ENCODE results near the gene MRPS34.
A peak's percentile ranks its signal among the peaks of the same experiment; 100 is the strongest.
"Not testable (repeated sequence)": the region's sequence is repeated elsewhere in the genome, so short reads cannot be mapped to it uniquely, and the experiment has no call there.

MRPS34 gene

GRCh38 chr16:1749152-1750117 lies 23.5 kb downstream of the MRPS34 start:
- DNase-seq (ENCODE audit: low read depth): no peak

DNA sequence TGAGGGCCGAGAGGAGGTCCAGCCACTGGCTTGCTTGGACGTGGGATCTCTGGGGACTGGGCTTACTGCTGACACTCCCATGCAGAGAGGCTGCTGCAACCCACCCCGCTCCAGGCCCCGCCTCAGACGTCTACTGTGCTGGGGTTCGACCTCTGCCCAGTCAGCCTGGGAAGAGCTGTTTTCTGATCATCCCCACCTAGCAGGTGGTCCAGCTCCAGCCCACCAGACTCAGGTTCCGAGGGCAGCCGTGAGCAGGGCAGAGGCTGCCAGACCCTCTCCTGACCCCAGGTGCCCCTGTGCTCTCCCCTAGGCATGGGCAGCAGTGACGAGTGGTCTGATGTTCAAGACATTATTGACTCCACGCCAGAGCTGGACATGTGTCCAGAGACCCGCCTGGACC lies 25.0 kb downstream of the MRPS34 start:
- no peak for DNase-seq (ENCODE audit: low read depth)

DNA sequence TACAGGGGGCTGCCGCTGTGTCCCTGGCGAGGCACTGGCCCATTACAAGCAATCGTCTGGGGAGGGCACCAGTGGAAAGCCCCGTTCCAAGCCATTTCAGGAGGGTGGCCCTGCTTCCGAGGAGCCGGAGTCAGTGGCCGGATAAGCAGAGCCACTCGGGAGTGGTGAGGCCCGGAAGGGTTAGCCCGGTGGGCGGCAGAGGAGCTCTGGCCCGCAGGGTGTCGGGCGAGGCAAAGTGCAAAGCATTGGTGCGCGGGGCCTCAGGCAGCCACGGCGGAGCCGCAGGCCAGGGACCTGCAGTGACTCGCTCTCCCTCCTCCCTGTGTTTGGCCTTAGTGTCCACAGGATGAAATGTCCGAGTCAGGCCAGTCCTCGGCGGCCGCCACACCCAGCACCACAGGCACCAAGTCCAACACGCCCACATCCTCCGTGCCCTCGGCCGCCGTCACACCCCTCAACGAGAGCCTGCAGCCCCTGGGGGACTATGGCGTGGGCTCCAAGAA lies 26.2 kb downstream of the MRPS34 start:
- no peak for DNase-seq (ENCODE audit: low read depth)

DNA sequence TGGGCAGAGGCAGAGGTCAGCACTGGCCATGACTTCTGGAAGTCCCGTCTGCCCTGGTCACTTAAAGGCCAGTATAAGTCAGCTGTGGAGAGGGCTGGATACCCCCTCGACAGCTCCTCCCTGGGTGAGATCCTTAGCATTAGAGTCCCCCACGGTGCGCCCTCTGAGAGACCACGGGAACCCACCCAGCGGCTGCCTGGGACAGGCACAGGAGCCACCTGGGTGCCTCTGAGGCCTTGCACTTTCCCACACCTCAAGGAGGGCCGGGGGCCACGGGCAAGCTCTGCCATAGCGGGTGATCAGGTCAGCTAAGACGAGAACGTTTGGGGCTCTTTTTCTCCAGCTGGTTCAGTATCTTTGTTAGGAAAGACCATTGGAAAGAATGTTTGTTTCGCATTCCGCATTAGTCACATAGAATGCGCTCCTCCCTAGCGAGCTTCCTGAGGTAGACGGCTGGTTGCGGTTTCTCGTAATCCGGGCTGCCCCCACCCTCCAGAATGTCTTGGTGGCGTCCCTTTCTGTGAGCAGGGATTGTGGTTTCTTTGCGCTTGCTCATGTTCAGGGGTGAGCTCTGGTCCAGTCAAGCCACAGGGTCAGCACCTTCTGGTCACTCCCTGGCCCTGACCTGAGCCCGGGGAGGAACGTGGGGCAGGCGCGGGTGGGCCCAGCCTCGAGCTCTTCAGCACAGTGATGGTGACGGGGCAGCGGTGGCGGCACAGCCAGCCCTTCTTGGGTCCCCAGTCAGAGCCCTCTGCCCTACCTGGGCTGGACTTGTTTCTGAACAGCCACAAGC lies 26.8 kb downstream of the MRPS34 start:
- DNase-seq (ENCODE audit: low read depth): peak; percentile 53

DNA sequence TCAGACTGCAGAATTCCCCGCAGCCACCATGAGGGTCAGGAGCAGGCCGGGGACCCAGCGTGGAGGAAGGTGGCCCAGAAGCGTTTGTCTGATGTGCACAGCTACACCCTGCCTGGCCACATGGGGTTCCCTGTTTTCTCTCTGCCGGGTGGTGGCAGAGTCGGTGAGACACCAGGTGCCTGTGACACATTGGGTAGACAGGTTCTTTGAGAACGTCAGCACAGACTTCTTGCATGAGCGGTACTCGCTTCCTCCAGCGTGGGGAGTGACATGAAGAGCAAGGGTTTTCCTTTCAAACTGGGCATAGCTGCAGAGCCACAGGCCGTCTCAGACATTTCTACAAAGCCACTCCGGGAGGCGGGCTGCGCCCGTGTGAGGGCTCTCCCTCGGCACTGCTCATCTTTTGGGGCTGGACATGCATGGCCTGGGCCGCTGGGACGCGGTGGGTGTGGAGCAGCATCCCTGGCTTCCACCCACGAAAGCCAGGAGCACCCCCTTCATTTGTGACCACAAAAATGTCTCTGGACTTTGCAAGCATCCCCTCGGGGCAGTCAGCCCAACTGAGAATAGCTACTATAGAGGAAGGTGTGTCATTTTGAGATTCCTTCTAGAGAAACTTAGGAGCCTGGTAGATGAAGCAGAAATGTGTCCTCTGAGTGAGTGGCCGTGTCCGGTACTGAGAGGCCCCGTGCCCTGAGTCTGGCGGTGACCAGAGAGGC lies 27.6 kb downstream of the MRPS34 start:
- peak; percentile 29 for DNase-seq (ENCODE audit: low read depth)

DNA sequence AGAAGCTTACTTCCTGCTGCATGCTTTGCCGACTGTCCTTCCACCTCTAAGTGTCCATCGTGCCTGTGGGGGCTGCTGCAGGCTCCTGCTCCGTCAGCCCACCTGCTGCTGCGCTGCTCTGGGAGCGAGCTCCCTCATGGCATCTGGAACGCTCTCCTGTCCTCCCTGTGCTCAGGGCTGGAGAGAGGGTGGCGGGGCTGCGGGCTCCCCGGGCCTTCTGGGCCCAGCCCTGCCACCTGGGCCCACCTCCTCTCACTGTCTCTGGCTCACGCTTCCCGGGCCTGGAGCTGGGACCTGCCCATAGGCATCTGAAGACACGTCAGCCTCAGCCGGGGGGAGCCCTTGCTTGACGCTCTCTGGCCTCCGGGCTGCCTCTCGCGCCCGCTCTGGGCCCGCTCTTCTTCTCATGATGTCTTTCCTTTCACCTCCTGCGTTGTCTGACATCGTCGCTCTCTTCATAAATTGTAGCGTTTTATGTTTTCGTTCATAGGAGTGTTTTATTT lies 28.5 kb downstream of the MRPS34 start:
- no peak for DNase-seq (ENCODE audit: low read depth)

DNA sequence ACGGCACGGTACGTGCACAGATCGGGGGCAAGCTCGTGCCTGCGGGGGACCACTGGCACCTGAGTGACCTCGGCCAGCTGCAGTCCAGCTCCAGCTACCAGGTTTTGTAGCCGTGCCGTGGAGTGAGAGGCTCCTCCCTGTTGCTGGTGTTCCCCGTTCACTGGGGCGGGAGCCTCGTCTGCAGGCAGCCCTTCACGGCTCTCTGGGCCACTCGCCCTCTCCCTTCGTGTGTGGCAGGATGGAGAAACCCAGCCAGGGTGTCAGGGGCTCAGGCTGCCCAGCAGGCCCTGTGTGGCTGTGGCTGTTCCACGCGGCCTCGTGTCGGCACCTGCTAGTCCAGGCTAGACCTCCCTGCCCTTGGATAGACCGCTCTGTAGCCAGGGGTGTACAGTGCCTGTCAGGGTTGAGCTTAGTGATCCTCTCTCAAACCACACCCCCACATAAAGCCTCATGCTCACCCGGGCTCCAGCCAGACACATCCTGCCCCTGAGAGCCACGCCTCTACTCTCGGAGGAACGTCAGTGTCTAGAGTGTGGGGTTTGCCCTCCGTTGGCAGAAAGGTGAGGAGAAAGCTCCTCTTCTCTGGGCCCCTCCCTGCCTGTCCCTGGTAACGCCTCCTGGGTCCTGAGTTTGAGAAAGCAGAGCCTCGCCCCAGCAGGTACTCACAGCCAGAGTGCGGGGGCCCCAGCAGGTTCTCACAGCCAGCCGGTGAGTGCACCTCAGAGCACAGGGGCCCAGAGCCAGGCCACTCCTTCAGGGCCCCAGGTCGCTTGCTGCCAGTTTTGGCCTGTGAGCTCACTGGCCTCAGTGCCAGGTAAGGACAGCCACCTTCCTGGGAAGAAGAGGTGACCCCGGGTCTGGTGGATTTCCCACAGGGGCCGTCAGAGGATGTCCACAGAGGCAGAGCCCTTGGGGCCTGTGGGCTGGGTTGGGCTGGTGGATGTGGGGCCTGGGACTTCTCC lies 29.3 kb downstream of the MRPS34 start:
- DNase-seq (ENCODE audit: low read depth): no peak

DNA sequence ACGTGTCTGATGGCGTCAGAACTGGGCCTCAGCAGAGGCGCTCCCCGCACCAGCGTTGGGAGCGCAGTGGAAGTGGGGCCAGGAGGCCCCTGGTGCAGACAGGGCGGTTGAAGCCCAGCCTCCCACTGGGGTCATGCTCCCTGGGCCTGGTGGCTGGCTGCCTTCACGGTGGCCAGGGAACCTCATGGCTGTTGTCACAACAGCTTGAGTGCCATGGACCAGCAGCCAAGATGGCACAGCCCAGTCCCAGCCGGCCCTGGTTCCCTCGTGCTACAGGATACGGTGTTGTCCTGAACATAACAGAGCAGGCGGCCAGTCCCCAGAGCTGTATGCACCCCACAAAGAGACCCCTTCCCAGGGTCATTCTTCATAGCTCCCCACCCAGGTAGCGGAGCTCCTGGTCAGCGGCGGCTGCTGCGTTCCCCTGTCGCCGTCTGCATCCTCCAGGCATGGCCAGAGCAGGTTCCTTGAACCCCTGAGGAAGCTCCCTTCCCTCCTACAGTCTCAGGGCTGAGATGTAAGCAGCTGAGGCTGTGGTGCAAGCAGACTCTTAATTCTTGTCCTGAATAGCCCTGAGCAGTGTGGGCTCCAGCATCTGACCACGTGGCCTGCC lies 31.3 kb downstream of the MRPS34 start:
- DNase-seq (ENCODE audit: low read depth): no peak

- no peak for DNase-seq (ENCODE audit: low read depth)
Observed at GRCh38 chr16:1740781-1741490, 32.0 kb downstream of the MRPS34 start.

- no peak for DNase-seq (ENCODE audit: low read depth)
Observed at GRCh38 chr16:1740234-1740633, 32.7 kb downstream of the MRPS34 start.

- no peak for DNase-seq (ENCODE audit: low read depth)
Observed at GRCh38 chr16:1734816-1735215, 38.1 kb downstream of the MRPS34 start.

- DNase-seq (ENCODE audit: low read depth): no peak
Observed at GRCh38 chr16:1734123-1734522, 38.8 kb downstream of the MRPS34 start.

DNA sequence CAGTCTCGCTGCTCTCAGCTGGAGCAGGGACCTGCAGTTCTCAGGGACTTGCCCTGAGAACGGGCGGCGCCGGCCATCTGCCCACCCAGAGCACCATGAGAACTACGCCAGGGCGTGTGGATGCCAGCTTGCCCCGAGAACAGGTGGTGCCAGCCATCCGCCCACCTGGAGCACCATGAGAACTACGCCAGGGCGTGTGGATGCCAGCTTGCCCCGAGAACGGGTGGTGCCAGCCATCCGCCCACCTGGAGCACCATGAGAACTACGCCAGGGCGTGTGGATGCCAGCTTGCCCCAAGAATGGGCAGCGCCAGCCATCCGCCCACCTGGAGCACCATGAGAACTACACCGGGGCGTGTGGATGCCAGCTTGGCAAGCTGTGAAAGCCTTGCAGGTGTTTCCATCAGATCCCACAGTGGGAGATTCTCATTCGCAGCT lies 40.4 kb downstream of the MRPS34 start:
- not testable (repeated sequence) for DNase-seq (ENCODE audit: low read depth)

GRCh38 chr16:1732071-1732470 lies 40.9 kb downstream of the MRPS34 start:
- no peak for DNase-seq (ENCODE audit: low read depth)

DNA sequence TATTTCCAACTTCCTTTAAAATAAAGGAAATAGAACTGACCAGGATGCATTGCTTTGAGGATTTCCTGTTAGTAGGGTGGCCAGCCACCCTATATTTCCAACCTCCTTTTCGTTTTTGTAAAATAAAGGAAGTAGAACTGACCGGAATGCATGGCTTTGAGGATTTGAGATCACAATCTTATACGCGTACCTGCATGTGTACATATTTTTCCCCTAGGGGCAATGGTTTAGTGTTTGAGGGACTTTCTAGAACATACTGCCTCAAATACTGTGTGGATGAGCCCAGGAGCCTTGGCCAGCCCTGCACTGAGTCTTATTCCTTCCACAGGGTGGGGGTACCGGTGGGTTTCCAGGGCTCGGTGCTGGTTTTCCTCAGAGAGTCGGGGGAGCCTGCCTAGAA lies 41.3 kb downstream of the MRPS34 start:
- no peak for DNase-seq (ENCODE audit: low read depth)

GRCh38 chr16:1731073-1731472 lies 41.9 kb downstream of the MRPS34 start:
- no peak for DNase-seq (ENCODE audit: low read depth)

DNA sequence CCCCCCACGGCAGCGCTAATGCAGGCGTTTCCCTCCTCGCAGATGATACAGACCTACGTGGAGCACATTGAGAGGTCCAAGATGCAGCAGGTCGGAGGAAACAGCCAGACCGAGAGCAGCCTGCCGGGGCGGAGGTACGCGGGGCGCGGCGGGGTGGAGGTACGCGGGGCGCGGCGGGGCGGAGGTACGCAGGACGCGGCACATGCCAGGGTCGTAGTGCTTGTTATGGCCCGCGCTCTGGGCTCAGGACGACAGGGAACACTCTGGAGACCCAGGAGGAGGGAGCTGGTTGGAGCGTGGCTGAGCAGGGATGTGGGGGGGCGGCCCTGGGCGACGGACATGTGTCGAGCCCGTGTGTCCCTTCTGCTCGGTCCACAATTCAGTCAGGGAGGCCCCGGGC lies 43.5 kb downstream of the MRPS34 start:
- DNase-seq (ENCODE audit: low read depth): no peak

DNA sequence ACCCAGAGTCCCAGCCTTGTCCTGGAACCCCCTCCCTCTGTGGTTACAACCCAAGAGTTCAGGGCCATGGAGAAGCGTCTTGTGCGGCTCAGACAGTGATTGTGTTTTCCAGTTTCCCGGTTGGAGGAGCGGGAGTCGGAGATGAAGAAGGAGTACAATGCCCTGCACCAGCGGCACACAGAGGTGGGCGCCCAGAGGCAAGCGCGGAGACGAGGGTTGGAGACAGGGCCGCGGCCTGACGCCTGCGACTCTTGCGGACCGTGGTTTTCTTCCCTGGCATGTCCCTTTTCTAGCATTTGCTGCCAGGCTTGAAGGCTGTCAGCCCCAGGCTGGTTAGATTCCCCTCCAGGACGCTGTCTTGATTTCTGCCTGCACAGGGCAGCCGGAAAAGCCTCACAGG lies 43.9 kb downstream of the MRPS34 start:
- DNase-seq (ENCODE audit: low read depth): no peak

Data from HS-27A (cell line).